DOHH2 (cell line): ENCODE measurements around the gene GNB1L.

ENCODE experiments used
- H3F3A ChIP-seq: fragments of 200-600 bp; sonication (generic), shearing (Covaris generic); 2 replicates; pipeline ENCODE4 v1.6.0; 2016; ENCODE audit warnings: antibody characterized with exemption, mild to moderate bottlenecking; ENCODE audit not compliant: control insufficient read depth, insufficient read depth
- H3K27ac ChIP-seq: fragments of 200-600 bp; sonication (generic); 2 replicates; pipeline ENCODE4 v1.5.1; 2014; ENCODE audit warnings: low read depth, mild to moderate bottlenecking, low read length, moderate library complexity
- H3K27me3 ChIP-seq: fragments of 200-600 bp; sonication (generic); 2 replicates; pipeline ENCODE4 v1.6.1; 2014; ENCODE audit warnings: mild to moderate bottlenecking, low read length, mixed read lengths; ENCODE audit not compliant: control insufficient read depth
- H3K36me3 ChIP-seq: fragments of 200-600 bp; sonication (generic); 2 replicates; pipeline ENCODE4 v1.6.1; 2014; ENCODE audit warnings: mild to moderate bottlenecking, low read length, moderate library complexity, mixed read lengths; ENCODE audit not compliant: control insufficient read depth
- H3K4me1 ChIP-seq: fragments of 200-600 bp; sonication (generic); 2 replicates; pipeline ENCODE4 v1.6.1; 2014; ENCODE audit warnings: mild to moderate bottlenecking, low read length, mixed read lengths; ENCODE audit not compliant: control insufficient read depth
- H3K4me2 ChIP-seq: fragments of 200-600 bp; sonication (generic); 2 replicates; pipeline ENCODE4 v1.6.0; 2014; ENCODE audit warnings: mild to moderate bottlenecking, low read length, moderate library complexity
- H3K4me3 ChIP-seq: fragments of 200-600 bp; sonication (generic); 2 replicates; pipeline ENCODE4 v1.5.1; 2014; ENCODE audit warnings: mild to moderate bottlenecking, low read length, mixed read lengths
- H3K79me2 ChIP-seq: fragments of 200-600 bp; sonication (generic); 2 replicates; pipeline ENCODE4 v1.6.1; 2014; ENCODE audit warnings: mild to moderate bottlenecking, low read length, mixed read lengths; ENCODE audit not compliant: control insufficient read depth
- H3K9me2 ChIP-seq: fragments of 200-600 bp; sonication (generic); replicated peaks from 2 replicates; pipeline ENCODE4 v1.6.1; 2014; ENCODE audit warnings: mild to moderate bottlenecking, low read length, mixed read lengths; ENCODE audit not compliant: control insufficient read depth
- H3K9me3 ChIP-seq: fragments of 200-600 bp; sonication (generic); 2 replicates; pipeline ENCODE4 v1.6.1; 2014; ENCODE audit warnings: antibody characterized with exemption, low read length, mixed read lengths; ENCODE audit not compliant: control insufficient read depth, insufficient read depth
- H4K20me1 ChIP-seq: fragments of 200-600 bp; sonication (generic); 2 replicates; pipeline ENCODE4 v1.6.0; 2014; ENCODE audit warnings: low read depth, mild to moderate bottlenecking, antibody characterized with exemption, low read length, moderate library complexity; ENCODE audit not compliant: control insufficient read depth, insufficient read depth
- EZH2phosphoT487 ChIP-seq: fragments of 200-600 bp; sonication (generic); IDR thresholded peaks from 2 replicates; pipeline ENCODE4 v1.6.1; 2017; ENCODE audit warnings: borderline replicate concordance, mild to moderate bottlenecking, antibody characterized with exemption, low read length, moderate library complexity, mixed read lengths
- TF ChIP-seq, protein P1 (sequence below): fragments of 200-600 bp; sonication (generic); IDR thresholded peaks from one replicate; pipeline ENCODE4 v1.5.1; 2014; ENCODE audit warnings: antibody characterized with exemption, mild to moderate bottlenecking, low read depth, low read length; ENCODE audit not compliant: poor library complexity, severe bottlenecking

Gene GNB1L

DNA sequence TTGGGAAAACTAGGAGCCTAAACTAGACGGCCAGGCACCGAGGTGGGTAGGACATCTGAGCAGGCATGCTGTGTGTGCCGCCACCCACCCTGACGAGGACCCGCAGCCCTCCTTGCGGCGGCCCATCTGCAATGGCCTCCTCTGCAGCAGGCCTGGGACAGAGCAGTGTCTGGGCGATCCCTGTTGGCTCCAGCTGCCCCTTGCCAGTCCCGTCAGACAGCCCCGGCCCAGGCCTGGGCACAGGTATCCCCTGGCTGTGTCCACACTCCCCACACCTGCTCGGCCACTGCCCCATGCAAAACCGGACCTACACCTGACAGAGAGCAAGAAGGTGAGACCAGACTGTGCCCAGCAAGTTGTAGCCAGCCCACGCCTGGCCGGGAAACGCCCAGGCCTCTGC lies 38.7 kb upstream of the GNB1L start:
- no peak overlapping the region for H3K4me2 ChIP-seq

DNA sequence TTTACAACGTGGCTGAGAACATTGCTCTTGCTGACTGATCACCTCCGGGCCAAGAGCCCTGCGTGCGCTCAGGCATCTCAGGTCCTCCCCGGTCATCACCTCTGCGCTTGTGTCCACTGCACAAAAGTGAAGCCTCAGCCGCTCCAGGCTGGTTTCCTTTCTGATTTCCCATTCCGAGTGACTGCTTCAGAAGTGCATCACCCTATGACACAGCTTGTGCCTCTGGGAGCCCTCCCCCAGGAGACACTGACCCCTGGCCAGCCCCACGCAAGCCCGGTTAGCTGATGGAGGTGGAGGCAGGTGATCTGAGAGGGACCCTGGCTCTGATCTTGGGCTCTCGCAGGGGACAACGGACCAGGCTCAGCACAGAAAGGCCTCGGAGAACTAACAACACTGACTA lies 38.3 kb upstream of the GNB1L start:
- Histone ChIP-seq H3K9me3 (no peaks in the 10 kb centered on the region), H3K4me1 (peaks cover 63% of the 10 kb centered on the region), H3K4me3 (peak overlapping the region; percentile 65; the same call in 1 of the 2 replicates), H3K79me2 (no peaks in the 10 kb centered on the region), H3K27ac (peak overlapping the region; percentile 97), H3K27me3 (no peaks in the 10 kb centered on the region), H3F3A (peaks cover 17% of the 10 kb centered on the region), H3K36me3 (peaks cover 7% of the 10 kb centered on the region), H4K20me1 (no peaks in the 10 kb centered on the region), H3K4me2 (peak overlapping the region; percentile 87), H3K9me2 (no peaks in the 10 kb centered on the region)
- no peak for TF ChIP-seq EZH2phosphoT487
- TF ChIP-seq, protein P1, sequence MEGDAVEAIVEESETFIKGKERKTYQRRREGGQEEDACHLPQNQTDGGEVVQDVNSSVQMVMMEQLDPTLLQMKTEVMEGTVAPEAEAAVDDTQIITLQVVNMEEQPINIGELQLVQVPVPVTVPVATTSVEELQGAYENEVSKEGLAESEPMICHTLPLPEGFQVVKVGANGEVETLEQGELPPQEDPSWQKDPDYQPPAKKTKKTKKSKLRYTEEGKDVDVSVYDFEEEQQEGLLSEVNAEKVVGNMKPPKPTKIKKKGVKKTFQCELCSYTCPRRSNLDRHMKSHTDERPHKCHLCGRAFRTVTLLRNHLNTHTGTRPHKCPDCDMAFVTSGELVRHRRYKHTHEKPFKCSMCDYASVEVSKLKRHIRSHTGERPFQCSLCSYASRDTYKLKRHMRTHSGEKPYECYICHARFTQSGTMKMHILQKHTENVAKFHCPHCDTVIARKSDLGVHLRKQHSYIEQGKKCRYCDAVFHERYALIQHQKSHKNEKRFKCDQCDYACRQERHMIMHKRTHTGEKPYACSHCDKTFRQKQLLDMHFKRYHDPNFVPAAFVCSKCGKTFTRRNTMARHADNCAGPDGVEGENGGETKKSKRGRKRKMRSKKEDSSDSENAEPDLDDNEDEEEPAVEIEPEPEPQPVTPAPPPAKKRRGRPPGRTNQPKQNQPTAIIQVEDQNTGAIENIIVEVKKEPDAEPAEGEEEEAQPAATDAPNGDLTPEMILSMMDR = no peak

More for the DNA sequence above, 38.7 kb upstream of the GNB1L start:
- no peaks in the 10 kb centered on the region for H3K9me3 ChIP-seq
- H3K79me2 ChIP-seq = no peaks in the 10 kb centered on the region
- peaks cover 7% of the 10 kb centered on the region for H3K36me3 ChIP-seq
- no peaks in the 10 kb centered on the region for H3K9me2 ChIP-seq
- H3F3A ChIP-seq = peaks cover 17% of the 10 kb centered on the region
- no peak overlapping the region for H3K4me3 ChIP-seq
- no peaks in the 10 kb centered on the region for H3K27me3 ChIP-seq
- peaks cover 63% of the 10 kb centered on the region for H3K4me1 ChIP-seq
- TF ChIP-seq, protein P1 = no peak
- H3K27ac ChIP-seq = peak overlapping the region; percentile 97; the same call in 1 of the 2 replicates
- H4K20me1 ChIP-seq = no peaks in the 10 kb centered on the region

DNA sequence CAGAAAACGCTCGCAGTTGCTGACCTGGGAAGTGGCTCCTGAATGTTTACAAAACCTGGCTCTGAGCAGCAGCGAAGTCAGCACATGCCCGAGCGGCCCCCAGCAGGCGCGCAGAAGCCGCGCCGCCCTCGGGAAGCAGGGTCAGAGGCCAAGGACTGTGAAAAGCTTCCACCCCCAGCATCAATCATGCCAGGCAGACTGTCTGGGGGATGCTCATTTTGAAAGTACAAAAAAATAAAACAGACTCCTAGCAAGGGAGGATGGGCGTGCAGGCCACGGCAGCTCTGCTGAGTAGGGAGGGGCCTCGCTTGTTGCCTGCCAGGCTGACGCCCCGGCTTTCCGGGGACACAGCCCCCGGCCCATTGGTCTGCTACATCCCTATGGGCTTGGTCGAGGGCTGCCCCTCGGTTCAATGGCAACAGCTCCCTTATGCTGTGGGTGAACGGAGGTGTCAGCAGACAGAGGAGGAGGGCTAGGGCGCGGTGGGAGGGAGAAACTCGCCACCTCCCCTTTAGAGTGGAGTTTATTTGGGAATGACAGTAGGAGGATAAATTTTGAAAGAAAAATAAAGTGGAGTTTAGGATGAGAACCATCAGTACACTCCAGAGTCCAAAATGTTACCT lies 37.7 kb upstream of the GNB1L start:
- Histone ChIP-seq H3K36me3 (peaks cover 7% of the 10 kb centered on the region), H3K4me3 (peak overlapping the region; percentile 65), H3K4me1 (peaks cover 68% of the 10 kb centered on the region), H3F3A (peaks cover 17% of the 10 kb centered on the region), H3K4me2 (peak overlapping the region; percentile 87), H3K27me3 (no peaks in the 10 kb centered on the region), H3K9me2 (no peaks in the 10 kb centered on the region), H3K27ac (peak overlapping the region; percentile 97), H3K9me3 (no peaks in the 10 kb centered on the region), H4K20me1 (no peaks in the 10 kb centered on the region), H3K79me2 (no peaks in the 10 kb centered on the region)
- no peak for TF ChIP-seq EZH2phosphoT487
- TF ChIP-seq, protein P1 = no peak
